GM19397 (cell line): ENCODE results near the gene TRMT1.

Source experiments
- ATAC-seq: cut with Tn5 transposase; IDR thresholded peaks from one replicate; pipeline ENCODE4 v1.9.1; 2021; ENCODE audit warnings: mild to moderate bottlenecking, moderate library complexity; ENCODE audit not compliant: unreplicated experiment

The TRMT1 gene

DNA sequence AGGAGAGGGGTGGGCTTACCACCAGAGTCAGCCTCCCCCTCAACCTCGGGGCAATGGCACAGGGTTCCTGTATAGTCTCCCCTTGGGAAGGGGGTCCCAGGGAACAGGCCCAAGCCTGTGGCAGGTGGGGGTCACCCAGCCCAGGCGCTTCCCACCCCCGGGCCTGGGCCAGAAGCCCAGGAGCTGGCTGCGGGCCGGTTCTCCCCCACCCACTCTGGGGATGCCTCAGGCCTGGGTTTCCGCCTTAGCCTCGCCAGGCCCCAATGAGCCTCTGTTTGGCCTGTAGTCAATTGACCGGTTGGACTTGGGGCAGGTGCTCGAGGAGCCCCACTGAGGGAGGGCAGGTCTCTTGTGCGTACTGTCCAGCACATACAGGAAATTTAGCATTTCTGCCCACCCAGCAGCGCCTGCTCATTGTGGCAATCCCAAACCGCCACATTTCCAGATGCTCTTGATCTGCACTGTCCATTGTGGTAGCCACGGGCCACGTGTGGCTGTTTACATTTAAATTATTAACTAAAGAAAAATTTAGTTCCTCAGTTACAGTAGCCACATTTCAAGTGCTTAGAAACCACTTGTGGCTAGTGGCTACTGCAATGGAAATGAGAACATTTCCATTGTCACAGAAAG lies 23.8 kb downstream of the TRMT1 start:
- no peak for ATAC-seq

- ATAC-seq = no peak
Measured at GRCh38 chr19:13092158-13092543, 24.4 kb downstream of the TRMT1 start.

DNA sequence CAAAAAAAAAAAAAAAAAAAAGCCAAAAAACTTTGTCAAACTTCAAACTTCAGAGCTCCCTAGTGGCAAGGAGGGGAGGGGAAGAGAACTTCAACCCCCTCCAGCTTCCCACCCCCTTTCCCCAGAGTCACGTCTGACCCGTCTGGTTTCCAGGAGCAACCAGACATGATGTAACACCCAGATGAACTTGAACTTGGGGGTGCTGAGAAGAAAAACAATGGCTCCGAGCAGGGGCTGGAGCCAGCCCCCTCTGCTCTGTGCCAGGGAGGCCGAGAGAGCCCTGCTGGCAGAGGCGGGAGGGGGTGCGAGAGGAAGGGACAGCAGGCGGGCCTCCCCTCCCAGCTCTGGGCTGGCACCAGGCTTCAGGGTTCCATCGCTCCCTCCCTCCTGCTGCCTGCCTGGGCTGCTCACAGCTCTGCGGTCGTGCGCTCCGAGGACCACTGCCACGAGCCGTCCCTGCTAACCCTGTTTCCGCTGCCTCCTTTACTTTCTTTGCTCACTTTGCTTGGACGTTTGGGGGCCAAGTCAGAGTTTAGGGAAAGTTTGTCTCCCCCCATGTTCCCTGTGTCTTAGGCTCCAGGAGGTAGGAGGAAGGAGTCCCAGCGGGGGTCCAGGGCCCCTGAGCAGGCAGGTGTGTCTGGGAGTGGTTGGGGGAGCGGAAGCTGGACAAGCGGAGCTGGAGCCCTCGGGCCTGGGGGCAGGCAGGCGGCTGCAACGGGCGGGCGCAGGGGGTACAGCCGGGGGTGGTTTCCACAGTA lies 25.0 kb downstream of the TRMT1 start:
- ATAC-seq = no peak

DNA sequence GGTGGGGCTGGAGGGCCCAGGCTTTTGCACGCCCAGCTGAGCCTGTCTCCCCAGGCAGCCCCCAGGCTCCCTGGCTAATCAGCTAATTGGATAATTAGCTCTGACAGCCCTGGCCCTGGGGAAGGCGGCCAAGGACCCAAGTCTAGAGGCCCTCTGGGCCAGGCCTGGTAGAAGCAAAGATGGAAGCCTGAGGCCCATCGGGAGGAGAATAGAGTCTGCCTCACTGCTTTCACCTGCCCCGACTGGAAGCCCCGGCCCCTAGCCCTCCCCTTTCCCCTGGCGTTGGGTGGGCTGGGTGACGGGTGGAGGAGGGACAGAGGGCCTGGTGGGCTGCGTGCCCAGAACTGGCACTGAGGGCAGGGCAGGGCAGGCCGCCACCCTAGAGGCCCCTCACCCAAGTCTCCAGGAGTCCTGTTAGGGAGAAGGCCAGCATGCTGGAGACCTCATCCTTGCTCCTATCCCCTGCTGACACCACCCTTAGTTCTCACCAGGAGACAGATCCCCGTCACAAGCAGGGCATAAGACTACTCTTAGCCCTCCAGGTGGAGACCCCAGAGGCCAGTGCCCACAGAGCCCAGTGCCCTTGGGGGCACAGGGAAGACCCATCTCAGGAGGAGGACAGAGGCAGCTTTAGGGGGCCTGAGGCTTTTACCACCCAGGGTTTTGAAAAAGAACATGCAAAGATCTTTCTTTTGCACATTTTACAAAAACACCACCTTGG lies 25.9 kb downstream of the TRMT1 start:
- ATAC-seq = no peak

GRCh38 chr19:13089857-13090507 lies 26.6 kb downstream of the TRMT1 start:
- ATAC-seq = no peak

DNA sequence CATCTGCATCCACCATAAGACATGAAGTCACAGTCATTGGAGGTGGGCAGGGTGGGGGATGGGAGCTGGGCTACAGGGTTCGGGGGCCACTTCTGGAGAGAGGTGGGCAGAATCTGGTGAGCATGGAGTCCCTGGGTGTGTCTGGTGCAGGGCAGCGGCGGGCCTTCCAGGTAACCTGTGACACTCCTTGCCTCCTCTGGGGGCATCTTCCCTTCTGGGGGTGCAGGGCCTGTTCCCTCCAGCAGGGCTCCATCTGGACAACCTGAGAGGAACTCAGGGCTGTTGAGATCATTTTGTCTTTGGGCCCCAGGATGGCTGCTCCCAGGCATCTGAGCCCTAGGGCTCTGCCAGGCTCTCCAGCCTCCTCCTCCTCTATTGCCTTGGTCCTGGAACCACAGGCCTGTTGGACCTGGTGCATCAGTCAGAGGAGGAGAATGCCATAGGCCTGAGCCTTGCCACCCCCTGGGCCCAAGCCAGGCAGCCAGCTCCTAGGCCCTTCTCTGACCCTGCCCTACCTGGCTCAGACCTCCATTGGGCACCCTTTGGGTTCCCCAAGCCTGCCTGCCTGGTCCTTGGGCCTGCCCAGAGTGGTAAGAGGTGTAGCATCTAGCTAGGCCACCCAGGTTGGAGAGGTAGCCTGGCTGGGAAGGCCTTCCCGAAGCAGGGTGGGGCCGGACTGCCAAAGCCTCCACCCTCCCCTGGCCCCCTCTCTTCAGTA lies 27.2 kb downstream of the TRMT1 start:
- no peak for ATAC-seq

GRCh38 chr19:13087795-13088537 lies 28.6 kb downstream of the TRMT1 start:
- ATAC-seq = no peak

DNA sequence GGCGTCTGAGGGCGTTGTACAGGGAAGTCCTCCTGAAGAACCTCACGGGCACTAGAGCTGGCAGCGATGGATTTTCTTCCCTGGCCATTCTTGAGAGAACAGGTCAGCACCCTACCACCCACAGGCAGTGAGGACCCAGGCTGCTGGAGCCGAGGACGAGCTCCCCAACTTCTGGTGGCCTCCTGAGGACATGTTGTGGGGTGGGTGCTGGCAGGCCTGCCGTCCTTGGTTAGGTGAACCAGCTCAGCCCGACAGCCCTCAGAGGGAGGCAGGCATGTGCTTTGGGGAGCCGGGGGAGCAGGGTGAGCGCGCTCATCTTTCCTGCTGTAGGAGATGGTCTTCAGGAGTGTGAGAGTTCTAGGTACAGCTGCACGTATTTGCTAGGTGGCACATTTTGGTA lies 29.2 kb downstream of the TRMT1 start:
- ATAC-seq = no peak

DNA sequence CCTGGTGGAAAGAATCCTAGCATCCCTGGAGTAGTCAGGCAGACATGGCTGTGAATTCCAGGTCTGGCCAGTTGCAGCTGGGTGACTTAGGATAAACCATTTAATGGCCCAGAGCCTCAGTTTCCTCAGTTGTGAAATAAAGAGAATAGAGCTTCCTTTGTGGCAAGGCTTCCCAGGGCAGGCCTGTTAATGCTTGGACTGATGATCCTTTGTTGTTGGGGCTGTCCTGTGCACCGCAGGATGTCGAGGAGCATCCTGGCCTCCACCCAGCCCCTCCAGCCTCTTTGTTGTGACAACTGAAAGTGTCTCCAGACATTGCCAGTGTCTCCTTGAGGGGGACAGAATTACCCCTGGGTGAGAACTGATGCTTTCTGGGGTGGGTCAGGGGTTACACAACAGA lies 30.2 kb downstream of the TRMT1 start:
- ATAC-seq = no peak

- no peak for ATAC-seq
Measured at GRCh38 chr19:13085666-13086065, 30.9 kb downstream of the TRMT1 start.

DNA sequence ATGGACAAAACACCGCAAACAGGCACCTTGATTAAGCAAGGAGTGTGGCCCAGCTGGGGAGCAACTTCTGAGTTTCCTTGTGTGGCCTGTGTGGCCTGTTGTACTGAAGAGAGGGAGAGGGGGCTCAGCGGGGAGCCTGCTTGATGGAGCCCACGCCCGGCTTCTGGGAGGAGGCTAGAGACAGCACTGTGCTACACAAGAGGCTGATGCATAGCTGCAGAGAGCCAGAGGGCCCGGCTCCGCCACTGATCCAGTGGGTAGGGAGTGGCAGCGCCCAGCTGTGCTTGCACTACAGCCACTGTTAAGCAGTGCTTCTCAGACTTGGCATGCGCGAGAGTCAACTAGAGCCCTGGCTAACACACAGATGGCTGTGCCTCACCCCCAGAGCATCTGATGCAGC lies 32.9 kb downstream of the TRMT1 start:
- ATAC-seq = no peak

GRCh38 chr19:13083008-13083404 lies 33.5 kb downstream of the TRMT1 start:
- ATAC-seq = no peak

- ATAC-seq = no peak
Measured at GRCh38 chr19:13082192-13083007, 34.1 kb downstream of the TRMT1 start.

GRCh38 chr19:13079542-13079986 lies 37.0 kb downstream of the TRMT1 start:
- ATAC-seq = no peak

GRCh38 chr19:13078897-13079541 lies 37.5 kb downstream of the TRMT1 start:
- no peak for ATAC-seq

GRCh38 chr19:13078381-13078780 lies 38.2 kb downstream of the TRMT1 start:
- ATAC-seq = no peak

GRCh38 chr19:13077240-13077639 lies 39.3 kb downstream of the TRMT1 start:
- ATAC-seq = no peak

DNA sequence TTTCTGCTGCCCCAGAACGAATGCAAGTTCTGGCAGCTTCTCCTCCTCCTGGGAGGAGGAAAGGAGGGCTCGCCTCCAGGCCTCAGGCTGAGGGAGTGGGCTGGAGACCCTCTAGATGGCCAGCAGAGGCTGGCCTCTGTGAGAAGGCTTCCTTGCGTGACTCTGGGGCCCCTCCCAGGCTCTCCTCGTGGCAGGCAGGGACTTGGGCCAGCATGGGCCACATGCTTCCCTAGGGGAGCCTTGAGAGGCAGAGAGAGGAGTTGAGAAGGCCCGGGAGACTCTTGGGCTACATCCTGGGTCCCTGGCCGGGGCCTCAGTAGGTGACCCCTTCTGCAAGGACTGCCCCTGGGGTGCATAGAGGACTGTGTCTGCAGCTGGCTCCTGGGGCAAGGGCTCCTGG lies 39.8 kb downstream of the TRMT1 start:
- no peak for ATAC-seq

DNA sequence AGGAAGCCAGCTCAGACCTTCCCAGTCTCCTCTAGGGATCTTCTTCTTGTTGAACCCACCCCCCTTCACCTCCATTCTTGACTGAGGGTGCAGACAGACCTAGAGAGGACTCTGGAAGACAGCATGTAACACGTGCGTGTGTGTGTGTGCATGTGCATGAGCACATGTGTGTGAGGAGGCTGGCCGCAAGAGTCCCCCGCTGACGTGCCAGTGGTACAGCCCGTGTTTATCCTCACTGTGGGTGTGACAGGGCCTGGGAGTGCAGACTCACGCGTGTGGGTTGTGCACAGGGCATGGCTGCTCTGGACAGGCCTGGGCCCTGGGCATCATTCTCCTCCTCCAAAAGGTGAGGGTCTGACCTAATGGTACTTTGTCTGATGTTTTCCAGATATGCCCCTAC lies 40.2 kb downstream of the TRMT1 start:
- no peak for ATAC-seq
